Fibroblast of villous mesenchyme (primary cell): Measurements from ENCODE around the gene CALHM2. TPM values are rescaled to one million over a fixed set of nuclear protein-coding genes. Genes with fewer than 3 reads are reported as not detected.

Source experiments
- DNase-seq: peaks from one replicate; pipeline ENCODE4 v3.0.0-alpha.2; 2010; ENCODE audit warnings: low read depth
- H3K4me3 ChIP-seq: 2 replicates; pipeline ENCODE4 v1.5.1; 2011; ENCODE audit warnings: low read depth, mild to moderate bottlenecking, low read length
- total RNA-seq: library from RNA; depleted of rRNA; stranded (reverse); fragments of >200 nt; gene quantifications from 2 replicates; pipeline ENCODE4 v1.2.3, GENCODE V29; 2012
- TF ChIP-seq, protein P1 (sequence below): IDR thresholded peaks from 2 replicates; pipeline ENCODE4 v1.5.1; 2012; ENCODE audit warnings: low read depth, mild to moderate bottlenecking, low read length; ENCODE audit not compliant: insufficient read depth

The CALHM2 gene
- total RNA-seq, 1 donor, result 32.4 TPM

DNA sequence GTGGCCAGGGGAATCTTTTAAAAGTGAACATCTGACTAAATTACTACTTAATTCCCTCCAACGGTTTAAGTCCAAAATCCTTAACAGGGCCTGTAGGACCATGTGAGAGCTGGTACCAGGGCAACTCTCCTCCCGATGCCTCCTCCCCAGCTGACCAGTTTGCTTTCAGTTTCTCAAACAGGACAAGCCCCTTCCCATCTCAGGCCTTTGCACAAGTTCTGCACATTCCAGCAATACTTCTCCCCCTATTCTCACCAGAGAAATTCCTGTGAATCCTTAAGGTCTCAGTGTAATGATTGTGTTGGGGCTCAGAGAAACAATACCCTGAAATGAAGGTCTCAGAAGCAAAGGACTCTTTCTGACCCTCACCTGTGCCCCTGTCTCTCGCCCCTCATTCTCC, 14.6 kb upstream of the CALHM2 start:
- peak; percentile 36 for DNase-seq
- TF ChIP-seq, protein P1, sequence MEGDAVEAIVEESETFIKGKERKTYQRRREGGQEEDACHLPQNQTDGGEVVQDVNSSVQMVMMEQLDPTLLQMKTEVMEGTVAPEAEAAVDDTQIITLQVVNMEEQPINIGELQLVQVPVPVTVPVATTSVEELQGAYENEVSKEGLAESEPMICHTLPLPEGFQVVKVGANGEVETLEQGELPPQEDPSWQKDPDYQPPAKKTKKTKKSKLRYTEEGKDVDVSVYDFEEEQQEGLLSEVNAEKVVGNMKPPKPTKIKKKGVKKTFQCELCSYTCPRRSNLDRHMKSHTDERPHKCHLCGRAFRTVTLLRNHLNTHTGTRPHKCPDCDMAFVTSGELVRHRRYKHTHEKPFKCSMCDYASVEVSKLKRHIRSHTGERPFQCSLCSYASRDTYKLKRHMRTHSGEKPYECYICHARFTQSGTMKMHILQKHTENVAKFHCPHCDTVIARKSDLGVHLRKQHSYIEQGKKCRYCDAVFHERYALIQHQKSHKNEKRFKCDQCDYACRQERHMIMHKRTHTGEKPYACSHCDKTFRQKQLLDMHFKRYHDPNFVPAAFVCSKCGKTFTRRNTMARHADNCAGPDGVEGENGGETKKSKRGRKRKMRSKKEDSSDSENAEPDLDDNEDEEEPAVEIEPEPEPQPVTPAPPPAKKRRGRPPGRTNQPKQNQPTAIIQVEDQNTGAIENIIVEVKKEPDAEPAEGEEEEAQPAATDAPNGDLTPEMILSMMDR, result no peak

DNA sequence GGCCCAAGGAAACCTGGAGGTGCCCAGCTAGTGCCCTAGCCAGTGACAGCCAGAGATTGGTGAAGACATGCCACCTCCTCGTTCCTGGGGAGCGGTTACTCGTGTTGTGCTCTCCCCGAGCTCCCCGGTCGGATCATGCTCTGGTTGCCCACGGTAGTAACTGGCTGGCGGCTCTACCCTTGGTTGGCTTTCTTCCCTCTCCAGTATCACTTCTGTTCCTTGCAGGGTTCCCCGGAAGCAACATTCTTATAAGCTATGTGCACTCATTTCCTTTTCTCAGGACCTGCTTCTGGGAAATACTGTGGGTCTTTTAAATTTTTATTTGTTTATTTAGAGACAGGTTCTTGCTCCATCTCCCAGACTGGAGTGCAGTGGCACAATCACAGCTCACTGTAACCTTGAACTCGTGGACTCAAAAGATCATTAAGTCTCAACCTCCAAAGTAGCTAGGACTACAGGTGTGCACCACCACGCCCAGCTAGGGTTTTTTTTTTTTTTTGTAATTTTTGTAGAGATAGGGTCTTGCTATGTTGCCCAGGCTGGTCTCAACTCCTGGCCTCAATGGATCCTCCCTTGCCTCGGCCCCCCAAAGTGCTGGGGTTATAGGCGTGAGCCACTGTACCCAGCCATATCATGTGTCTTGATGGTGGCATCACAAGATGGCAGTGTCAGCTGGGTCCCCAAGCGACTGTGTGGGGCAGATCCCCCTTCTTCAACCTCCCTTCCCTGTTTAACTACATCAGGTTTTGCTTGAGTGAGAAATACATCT, 13.4 kb upstream of the CALHM2 start:
- no peak for DNase-seq
- no peak overlapping the region for H3K4me3 ChIP-seq
- TF ChIP-seq, protein P1, result no peak

More for the DNA sequence above, 14.6 kb upstream of the CALHM2 start:
- no peak overlapping the region for H3K4me3 ChIP-seq

- TF ChIP-seq, protein P1, result no peak
- no peak for DNase-seq
- no peak overlapping the region for H3K4me3 ChIP-seq
These were observed 11.3 kb upstream of the CALHM2 start for GRCh38 chr10:103463499-103463898.

- H3K4me3 ChIP-seq, result no peak overlapping the region
- DNase-seq, result no peak
- TF ChIP-seq, protein P1, result no peak
These were observed 7.4 kb upstream of the CALHM2 start for GRCh38 chr10:103459615-103460014.

DNA sequence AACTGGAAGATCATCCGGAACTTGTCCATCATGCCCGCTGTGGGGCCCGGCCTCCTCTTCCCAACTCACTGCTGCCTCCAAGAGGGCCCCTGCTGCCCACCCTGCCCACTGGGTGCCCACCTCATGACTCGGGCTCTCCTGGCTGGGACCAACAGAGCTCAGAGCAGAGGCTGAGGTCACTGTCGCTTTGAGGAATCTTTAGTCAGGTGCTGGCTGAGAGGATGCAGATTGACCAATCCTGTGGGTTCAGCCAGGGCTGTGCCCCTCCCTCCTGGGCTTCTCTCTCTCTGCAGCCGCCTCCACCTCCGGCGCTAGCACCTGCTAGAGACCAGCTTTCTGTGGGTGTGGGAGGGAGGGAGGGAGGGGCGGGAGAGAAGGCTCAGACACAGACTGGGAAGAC, 6.5 kb upstream of the CALHM2 start, which contains the start of gene CALHM1:
CALHM1 (minus strand) TSS at position 181 of the 400 bp plus-strand sequence; CDS start at position 32, 149 bp downstream.
- TF ChIP-seq, protein P1, result no peak
- DNase-seq, result no peak
- H3K4me3 ChIP-seq, result no peak within 1 kb of the TSS

DNA sequence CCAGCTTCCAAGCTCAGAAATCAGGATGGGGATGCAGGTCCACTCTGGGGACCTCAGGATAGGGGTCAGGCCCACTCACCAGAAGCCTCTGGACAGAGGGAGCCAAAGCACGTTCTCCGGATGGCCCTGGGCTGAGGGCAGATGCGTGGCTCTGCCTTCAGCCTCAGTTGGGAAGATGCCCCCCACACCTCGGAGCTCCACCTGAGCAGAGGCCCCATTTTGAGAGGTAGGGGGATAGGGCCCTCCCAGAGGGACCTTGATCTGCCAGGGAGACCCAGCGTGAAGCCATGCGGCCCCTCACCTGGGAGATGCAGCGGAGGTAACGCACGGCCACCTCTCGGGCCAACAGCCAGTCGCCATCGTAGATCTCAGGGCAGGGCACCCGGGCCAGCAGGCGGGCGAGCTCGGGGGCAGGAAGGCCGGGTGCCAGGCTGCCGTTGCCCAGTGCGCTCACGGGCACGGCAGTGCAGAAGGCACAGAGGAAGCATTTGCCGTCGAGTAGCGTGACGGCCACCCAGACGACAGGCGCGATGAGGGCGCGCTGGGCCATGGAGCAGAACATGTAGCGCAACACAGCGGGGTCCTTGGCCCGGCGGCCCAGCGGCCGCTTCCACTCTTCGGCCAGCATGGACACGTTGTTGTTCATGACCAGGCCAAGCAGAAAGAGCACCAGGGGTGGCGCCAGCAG, 5.9 kb upstream of the CALHM2 start:
- no peak for DNase-seq
- TF ChIP-seq, protein P1, result no peak
- no peak overlapping the region for H3K4me3 ChIP-seq
